Inferior parietal cortex (tissue), 1 donor: ENCODE results near the gene ACTA2.
A peak's percentile ranks its signal among the peaks of the same experiment; 100 is the strongest.

Source experiments
- DNase-seq: peaks from one replicate; pipeline ENCODE4 v3.0.0-alpha.2; 2016; ENCODE audit errors: extremely low spot score

The ACTA2 gene

GRCh38 chr10:88981435-88981834, 28.9 kb upstream of the ACTA2 start:
- DNase-seq, result no peak

GRCh38 chr10:88980800-88981199, 28.2 kb upstream of the ACTA2 start:
- no peak for DNase-seq

DNA sequence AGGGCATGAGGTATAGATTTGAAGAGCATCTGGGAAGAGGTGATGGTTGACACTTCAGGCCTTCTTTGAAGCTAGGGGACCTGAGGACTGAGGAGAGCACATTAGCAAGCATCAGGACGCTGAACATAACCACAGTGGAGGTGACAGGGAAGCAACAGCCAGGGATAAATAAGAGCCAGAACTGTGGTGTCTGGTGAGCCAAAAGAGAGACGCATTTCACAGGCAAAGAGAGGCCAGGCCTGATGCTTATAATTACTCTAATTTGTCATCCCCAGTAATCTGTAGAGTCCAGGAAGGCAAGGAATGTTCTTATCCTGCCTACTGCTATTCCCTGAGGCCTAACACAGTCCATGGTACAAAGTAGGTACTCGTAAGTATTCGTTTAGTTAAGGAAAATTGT, 27.7 kb upstream of the ACTA2 start:
- no peak for DNase-seq

- no peak for DNase-seq
These were observed 27.0 kb upstream of the ACTA2 start for GRCh38 chr10:88979603-88980002.

GRCh38 chr10:88979153-88979562, 26.6 kb upstream of the ACTA2 start:
- DNase-seq, result no peak

DNA sequence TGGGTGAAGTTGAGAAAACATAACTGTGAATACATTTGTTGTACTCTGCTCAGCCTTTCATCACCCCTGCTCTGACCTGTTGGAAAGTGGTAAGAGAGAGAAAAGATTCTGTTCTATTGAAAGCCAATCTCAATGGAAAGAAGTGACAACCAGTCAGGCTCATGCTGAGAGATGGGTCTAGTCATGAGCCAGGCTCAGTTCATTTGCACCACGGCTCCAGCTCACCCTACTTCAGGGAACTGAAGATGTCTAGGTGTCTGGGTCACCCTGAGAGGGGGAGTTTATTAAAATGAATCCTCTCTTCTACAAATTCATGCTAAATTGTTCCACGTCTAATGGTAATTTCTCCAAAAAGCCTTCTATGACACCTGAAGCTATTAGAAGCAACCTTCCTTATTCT, 25.9 kb upstream of the ACTA2 start:
- no peak for DNase-seq

GRCh38 chr10:88975377-88975720, 22.8 kb upstream of the ACTA2 start:
- no peak for DNase-seq

GRCh38 chr10:88974446-88975376, 22.1 kb upstream of the ACTA2 start:
- peak; percentile 44 for DNase-seq

DNA sequence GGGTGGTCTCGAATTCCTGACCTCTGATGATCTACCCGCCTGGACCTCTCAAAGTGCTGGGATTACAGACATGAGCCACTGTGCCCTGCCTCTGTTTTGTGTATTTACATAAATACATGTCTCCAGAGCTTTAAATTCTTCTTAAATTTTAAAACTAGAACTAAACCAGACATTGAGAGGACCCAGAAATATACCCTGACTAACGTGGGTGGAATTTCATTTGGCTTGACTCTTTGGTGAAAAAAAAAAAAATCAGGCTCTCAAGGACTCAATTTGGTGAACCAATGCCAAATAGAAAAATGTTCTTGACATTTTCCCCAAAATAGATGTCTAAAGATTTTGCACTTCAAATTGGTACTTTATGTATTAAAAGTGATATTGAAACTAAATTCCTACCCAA, 21.4 kb upstream of the ACTA2 start:
- no peak for DNase-seq

DNA sequence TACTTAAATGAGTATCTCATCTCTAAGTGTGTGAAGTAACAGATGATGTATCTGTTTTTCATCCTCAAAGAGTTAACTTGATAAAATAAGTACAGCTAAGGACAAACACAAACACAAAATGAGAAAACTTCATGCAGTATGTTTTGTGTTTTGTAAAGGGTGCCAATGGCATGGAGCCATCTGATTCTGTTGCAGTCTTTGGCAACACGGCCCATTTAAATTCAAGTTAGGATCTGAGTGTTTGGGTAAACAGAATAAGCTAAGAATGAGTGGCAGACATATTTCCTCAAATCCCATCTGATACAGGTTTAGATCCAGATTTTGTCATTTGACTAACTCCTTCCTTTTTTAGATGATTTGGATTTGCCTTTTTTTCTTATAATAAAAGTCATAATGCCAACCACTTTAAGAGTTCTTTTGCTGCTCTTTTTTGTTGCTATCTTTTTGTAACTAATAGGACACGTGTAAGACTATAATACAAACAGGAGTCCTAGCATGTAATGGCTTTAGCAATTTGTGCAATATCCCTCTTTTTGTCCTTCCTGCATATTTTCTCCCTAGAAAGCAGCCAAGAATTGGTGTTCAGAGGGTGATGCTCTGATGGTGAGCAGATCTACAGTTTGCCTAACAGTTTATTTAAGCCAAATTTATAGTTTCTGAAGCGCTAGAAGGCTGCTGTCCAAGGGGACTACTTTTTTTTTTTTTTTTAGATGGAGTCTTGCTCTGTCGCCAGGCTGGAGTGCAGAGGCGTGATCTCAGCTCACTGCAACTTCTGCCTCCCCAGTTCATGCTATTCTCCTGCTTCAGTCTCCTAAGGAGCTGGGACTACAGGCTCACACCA, 18.9 kb upstream of the ACTA2 start:
- DNase-seq, result no peak

DNA sequence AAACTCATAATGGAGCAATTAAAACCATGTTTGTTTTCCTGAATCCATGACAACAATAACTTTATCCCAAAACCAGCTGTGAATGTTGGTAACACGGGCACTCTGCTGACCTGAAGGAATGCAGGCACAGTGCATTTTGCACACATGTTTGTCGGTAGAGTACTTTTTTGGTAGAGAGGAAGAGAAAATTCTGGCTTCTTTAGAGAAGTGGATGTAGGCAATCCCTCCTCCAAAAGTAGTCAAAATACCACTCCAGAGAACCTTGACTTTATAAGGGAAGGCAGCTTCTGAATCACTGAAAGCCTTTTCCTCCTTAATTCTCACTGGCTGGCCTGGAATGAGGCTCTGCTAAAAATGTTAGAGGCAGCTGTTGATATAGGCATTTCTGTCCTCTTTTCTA, 15.8 kb upstream of the ACTA2 start:
- DNase-seq, result no peak

DNA sequence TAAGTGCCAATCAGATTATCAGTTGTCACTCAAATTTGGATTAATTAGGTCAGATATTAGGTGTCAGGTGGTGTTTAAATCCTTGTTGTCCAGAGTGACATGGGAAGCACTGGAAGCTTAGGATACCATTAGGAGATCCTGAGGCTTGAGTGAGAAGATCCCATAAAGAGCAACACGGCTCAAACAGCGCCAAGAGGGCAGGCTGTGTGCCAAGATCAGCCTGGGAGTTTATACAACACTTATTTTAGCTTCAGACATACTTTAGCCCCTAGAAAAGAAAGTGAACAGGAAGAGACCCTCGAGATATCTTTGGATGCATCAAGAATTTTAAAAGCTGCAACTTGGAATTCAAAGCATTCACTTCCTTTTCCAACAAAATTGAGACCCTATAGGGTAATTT, 14.2 kb upstream of the ACTA2 start:
- DNase-seq, result no peak

GRCh38 chr10:88964869-88965415, 12.4 kb upstream of the ACTA2 start:
- DNase-seq, result no peak

GRCh38 chr10:88964360-88964759, 11.8 kb upstream of the ACTA2 start:
- DNase-seq, result no peak

DNA sequence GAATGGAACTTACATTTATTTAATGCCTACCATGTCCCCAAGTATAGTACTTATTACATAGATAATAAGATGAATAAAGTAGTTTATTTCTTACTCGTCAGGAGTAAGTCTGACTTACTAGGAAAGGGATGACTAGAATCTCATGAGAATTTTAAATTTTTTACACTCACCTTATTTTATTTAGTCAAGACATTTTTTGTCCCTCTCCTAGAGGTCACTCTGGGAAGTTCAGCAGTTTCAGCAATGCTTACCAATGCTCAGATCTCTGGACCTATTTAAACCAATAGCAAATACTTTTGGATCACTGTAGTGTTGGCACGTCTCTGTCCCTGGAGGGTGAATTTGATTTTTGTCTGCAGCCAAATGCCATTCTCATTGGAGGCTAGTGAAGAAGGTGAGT, 10.7 kb upstream of the ACTA2 start:
- DNase-seq, result no peak

DNA sequence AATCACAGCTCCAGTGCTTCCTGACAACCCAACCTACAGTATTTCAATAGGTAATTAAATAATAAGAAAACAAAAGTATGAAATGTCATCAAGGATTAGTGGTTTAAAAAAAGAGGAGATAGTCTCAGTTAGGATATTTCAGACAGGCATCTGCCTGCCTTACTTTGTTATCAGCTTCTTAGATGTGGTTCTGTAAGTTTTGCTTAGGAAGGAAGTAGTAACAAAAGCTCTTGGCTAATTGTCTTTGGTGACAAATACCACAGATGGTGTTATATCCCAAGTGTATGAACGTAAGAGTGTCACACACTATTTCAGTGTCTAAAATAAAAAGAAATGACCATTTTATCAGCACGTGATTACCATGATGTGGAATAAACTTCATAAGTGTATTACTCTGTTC, 9.8 kb upstream of the ACTA2 start:
- DNase-seq, result no peak

GRCh38 chr10:88961266-88961665, 8.7 kb upstream of the ACTA2 start:
- no peak for DNase-seq

DNA sequence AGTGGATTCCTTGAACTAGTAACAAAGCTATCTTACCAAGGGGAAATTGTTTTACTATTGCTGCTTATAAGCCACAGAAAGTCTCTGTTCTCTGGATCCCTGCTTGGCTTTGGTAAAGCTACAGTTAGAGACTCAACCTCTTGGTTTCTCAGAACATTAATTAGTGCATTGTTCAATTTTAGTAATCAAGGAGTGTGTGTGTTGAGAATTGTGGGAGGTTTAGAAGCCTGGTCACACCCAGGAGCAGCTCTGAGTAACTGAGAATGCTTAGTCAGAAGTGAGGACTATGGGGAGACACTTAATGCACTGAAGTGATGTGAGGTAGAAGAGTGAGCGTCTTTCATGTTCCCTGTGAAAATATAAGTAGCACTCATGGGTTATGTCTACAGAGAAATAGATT, 8.2 kb upstream of the ACTA2 start:
- DNase-seq, result no peak

DNA sequence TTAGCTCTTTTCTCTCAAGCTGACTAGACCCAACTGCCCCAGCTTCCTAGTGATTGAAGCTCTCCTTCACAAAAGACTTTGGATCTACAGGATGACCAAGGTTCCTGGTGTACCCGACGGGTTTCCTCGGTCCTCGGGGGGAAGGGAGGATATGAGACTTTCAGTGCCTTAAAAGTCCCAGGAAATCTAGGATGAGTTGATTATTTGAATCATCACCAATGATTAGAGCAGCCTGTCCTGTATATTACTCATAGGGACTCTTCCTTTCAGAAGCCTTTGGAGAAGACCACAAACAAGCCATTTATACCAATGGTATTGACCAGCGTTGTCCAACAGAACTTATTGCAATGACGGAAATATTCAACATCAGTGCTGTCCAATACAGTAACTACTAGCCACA, 6.1 kb upstream of the ACTA2 start:
- no peak for DNase-seq

DNA sequence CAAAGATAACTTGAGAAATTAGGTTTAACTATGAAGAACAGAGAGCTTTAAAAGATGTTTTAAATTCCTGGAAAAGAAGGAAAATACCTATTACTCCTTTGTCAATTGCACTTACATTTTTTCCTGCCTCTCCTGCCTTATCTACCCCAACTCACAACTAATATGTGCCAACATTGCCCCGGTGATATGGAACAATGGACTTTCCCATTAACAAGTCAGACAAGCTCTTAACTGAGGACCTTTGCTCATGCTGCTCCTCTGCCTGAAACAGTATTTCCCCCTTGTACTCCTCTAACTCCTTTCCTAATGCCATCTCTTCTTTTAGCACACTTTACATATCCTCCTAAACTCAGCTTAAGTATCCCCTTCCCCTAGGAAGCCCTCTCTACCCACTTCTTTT, 4.8 kb upstream of the ACTA2 start:
- no peak for DNase-seq

DNA sequence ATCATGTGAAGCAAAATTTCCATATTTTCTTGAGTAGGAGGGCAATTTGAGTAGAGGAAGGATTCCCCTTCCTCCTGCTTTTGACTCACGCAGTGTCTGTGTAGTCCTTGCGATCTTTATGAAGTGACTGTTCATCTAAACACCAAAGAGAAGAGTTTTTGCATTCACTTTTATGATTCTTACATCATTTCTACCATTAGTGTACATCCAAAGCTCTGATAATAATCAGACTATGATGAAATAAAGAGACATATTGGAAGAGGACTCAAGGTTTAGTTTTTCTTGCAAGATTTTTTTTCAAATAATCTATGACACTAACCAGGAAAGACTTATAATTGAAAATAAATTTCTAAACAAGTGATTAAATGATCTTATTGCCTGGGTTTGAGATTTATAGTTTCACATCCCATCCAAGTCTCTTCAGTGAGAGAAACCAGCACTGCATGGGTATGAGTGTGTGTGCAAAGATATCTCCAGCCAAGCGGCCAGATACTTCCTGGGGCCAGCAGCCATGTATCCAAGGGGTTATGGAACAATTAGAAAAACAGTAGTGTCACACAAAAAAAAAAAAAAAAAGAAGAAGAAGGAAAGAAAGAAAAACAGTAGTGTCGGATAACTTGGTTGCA, 2.0 kb upstream of the ACTA2 start:
- no peak for DNase-seq

DNA sequence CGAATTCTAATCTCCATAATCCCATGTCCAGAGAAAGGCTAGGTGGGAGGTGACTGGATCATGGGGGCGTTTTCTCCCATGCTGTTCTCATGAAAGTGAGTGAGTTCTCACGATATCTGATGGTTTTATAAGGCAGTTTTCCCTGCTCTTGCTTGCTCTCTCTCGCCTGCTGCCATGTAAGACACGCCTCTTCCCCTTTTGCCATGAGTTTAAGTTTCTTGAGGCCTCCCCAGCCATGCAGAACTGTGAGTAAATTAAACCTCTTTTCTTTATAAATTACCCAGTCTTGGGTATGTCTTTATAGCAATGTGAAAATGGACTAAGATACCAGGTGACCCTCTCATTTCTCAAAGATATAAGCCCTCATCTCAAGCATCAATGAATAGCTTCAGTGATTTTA, 1.1 kb upstream of the ACTA2 start:
- no peak for DNase-seq
